ENCODE measurements around the gene WDR90. TPM values are rescaled to one million over a fixed set of nuclear protein-coding genes. Genes with fewer than 3 reads are reported as not detected.

Gene WDR90
- total and polyA plus RNA-seq, 2 experiments from 2014 or later = 8.2 to 16.5 TPM

DNA sequence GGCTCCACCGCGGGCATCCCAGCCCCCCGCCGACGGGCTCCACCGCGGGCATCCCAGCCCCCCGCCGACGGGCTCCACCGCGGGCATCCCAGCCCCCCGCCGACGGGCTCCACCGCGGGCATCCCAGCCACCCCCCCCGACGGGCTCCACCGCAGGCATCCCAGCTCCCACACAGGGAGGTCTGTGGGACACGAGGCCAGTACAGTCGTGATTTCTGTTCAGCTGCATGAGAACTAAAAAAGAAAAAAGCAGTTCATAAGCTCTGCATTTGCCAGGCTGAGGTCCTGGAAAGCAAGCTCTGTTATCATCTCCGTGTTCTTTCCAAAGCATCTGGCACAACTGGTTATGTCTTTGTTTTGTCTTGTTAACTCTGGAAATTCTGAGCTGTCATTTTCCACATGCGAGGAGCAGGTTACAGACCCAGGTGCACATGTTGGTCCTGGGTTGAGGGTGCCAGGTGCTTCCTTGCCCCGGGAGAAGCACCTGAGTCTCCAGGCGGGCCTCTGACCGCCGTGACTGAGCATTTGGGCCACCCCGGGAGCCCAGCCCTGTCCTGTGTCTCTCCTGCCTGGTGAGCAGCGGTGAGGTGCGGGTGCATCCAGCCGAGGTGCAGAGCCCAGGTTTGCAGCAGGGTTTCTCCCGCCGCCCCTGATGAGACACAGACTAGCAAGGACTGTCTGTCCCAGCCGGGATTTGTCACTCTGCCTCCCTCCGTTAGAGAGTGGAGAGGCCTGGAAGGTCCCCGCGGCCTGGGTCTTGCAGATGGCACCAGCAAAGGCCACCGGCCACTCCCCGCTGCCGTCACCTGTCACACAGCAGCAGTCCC, 28.3 kb upstream of the WDR90 start:
- H3K9ac ChIP-seq = no peak overlapping the region
- in situ Hi-C loops (cut with MboI) = no loop called here
- no peaks in the 10 kb centered on the region for H3F3A ChIP-seq (ENCODE audit: insufficient read depth)
- no peaks in the 10 kb centered on the region for H3K4me1 ChIP-seq (ENCODE audit: insufficient read depth)
- H2AFZ ChIP-seq = no peak overlapping the region
- H3K4me2 ChIP-seq (ENCODE audit: unreplicated experiment) = no peak overlapping the region
- no peak overlapping the region for H3K4me3 ChIP-seq
- no peak for DNase-seq
- TF ChIP-seq EZH2 (IDR thresholded peaks at IDR 0.05; ENCODE audit: insufficient read depth, poor library complexity, severe bottlenecking) (no peak), EZH2phosphoT487 (IDR thresholded peaks at IDR 0.05; ENCODE audit: insufficient read depth, low read depth) (no peak)
- peaks cover 5% of the 10 kb centered on the region; the same call in 1 of the 2 replicates for H3K79me2 ChIP-seq (ENCODE audit: insufficient read depth)
- no peaks in the 10 kb centered on the region for H4K20me1 ChIP-seq (ENCODE audit: insufficient read depth)
- H3K9me3 ChIP-seq (ENCODE audit: low read depth) = no peaks in the 10 kb centered on the region
- H3K9me2 ChIP-seq (ENCODE audit: insufficient read depth) = no peaks in the 10 kb centered on the region
- H3K27ac ChIP-seq = no peak overlapping the region
- 86 to 89% methylated on average over 22 to 41 of the region's 41 CpGs for WGBS, 2 experiments (ENCODE audit: low coverage in 1 of 2, low lambda C conversion rate in 2 of 2, missing lambda C conversion rate in 2 of 2)
- H3K27me3 ChIP-seq (replicated peaks; ENCODE audit: insufficient read depth) = no peaks in the 10 kb centered on the region
- no peaks in the 10 kb centered on the region for H3K36me3 ChIP-seq (ENCODE audit: low read depth)

DNA sequence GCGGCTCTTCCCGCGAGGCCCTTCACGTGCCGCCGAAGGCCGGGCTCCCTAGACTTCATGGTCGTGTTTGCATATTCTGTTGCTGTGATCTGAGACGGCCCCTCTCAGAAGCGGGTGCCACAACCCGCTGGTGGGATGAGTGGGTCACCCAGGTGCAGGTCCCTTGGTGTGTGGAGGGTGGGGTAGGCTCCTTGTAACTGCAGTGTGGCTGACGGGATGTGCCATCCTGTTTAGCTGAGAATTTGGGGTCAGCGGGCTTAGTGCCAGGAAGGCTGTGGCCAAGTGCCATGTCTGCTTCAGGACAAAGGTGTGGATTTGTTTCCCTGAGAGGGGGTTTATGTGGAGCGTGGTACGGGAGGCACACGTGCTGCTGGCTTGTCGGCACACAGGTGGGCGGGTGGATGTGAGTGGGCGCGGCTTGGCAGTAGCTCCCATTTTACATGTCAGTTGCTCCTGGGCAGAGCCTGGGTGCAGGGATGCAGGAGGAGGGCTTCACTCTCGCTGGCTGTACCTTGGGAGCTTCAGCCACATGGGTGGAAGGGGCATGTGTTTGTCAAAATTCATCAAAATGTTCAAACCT, 27.5 kb upstream of the WDR90 start:
- no peaks in the 10 kb centered on the region for H3K27me3 ChIP-seq (replicated peaks; ENCODE audit: insufficient read depth)
- no peaks in the 10 kb centered on the region for H3K9me2 ChIP-seq (ENCODE audit: insufficient read depth)
- TF ChIP-seq EZH2phosphoT487 (IDR thresholded peaks at IDR 0.05; ENCODE audit: insufficient read depth, low read depth) = no peak
- no peak for TF ChIP-seq EZH2 (IDR thresholded peaks at IDR 0.05; ENCODE audit: insufficient read depth, poor library complexity, severe bottlenecking)
- no peak overlapping the region for H3K27ac ChIP-seq
- no peak overlapping the region for H2AFZ ChIP-seq
- peaks cover 5% of the 10 kb centered on the region; the same call in 1 of the 2 replicates for H3K79me2 ChIP-seq (ENCODE audit: insufficient read depth)
- in situ Hi-C loops (cut with MboI) = no loop called here
- no peak overlapping the region for H3K9ac ChIP-seq
- H3K4me3 ChIP-seq = no peak overlapping the region
- no peaks in the 10 kb centered on the region for H3K36me3 ChIP-seq (ENCODE audit: low read depth)
- 96 to 97% methylated on average over 21 of the region's 21 CpGs for WGBS, 2 experiments (ENCODE audit: low coverage in 1 of 2, low lambda C conversion rate in 2 of 2, missing lambda C conversion rate in 2 of 2)
- no peak overlapping the region for H3K4me2 ChIP-seq (ENCODE audit: unreplicated experiment)
- peaks cover 5% of the 10 kb centered on the region; the same call in 1 of the 2 replicates for H3K4me1 ChIP-seq (ENCODE audit: insufficient read depth)
- no peak for DNase-seq
- no peaks in the 10 kb centered on the region for H3K9me3 ChIP-seq (ENCODE audit: low read depth)
- H4K20me1 ChIP-seq (ENCODE audit: insufficient read depth) = no peaks in the 10 kb centered on the region
- 0 out of 2 replicates have a peak, but pooled peaks cover 4% of the 10 kb centered on the region for H3F3A ChIP-seq (ENCODE audit: insufficient read depth)

DNA sequence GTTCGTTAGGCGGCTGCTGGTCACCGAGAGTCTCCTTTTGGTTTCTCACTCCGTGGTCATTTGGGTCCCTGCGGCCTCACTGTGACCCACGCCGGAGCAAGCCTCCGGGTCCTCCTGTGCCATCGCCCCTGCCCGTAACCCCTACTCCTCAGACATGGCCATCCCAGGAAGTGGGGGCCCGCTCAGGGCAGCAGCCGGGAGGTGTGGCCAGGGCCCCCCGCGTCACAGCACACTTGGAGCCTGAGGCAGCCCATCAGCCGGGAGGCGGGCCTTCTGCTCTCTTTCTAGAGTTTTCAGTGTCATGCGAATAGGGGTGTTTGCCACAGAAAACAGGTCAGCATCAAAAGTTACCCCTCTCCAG, 26.3 kb upstream of the WDR90 start:
- H3K27me3 ChIP-seq (replicated peaks; ENCODE audit: insufficient read depth) = no peaks in the 10 kb centered on the region
- no peak for DNase-seq
- in situ Hi-C loops (cut with MboI) = no loop called here
- no peaks in the 10 kb centered on the region for H3K9me3 ChIP-seq (ENCODE audit: low read depth)
- H3K79me2 ChIP-seq (ENCODE audit: insufficient read depth) = peaks cover 5% of the 10 kb centered on the region; the same call in 1 of the 2 replicates
- H2AFZ ChIP-seq = no peak overlapping the region
- 0 out of 2 replicates have a peak, but pooled peaks cover 4% of the 10 kb centered on the region for H3F3A ChIP-seq (ENCODE audit: insufficient read depth)
- no peak for TF ChIP-seq EZH2 (IDR thresholded peaks at IDR 0.05; ENCODE audit: insufficient read depth, poor library complexity, severe bottlenecking)
- TF ChIP-seq EZH2phosphoT487 (IDR thresholded peaks at IDR 0.05; ENCODE audit: insufficient read depth, low read depth) = no peak
- no peak overlapping the region for H3K9ac ChIP-seq
- H3K4me1 ChIP-seq (ENCODE audit: insufficient read depth) = peaks cover 12% of the 10 kb centered on the region
- H3K9me2 ChIP-seq (ENCODE audit: insufficient read depth) = no peaks in the 10 kb centered on the region
- no peaks in the 10 kb centered on the region for H4K20me1 ChIP-seq (ENCODE audit: insufficient read depth)
- no peak overlapping the region for H3K27ac ChIP-seq
- H3K4me2 ChIP-seq (ENCODE audit: unreplicated experiment) = no peak overlapping the region
- WGBS, 2 experiments (ENCODE audit: low coverage in 1 of 2, low lambda C conversion rate in 2 of 2, missing lambda C conversion rate in 2 of 2) = 94 to 96% methylated on average over 17 of the region's 17 CpGs
- H3K4me3 ChIP-seq = no peak overlapping the region
- no peaks in the 10 kb centered on the region for H3K36me3 ChIP-seq (ENCODE audit: low read depth)

DNA sequence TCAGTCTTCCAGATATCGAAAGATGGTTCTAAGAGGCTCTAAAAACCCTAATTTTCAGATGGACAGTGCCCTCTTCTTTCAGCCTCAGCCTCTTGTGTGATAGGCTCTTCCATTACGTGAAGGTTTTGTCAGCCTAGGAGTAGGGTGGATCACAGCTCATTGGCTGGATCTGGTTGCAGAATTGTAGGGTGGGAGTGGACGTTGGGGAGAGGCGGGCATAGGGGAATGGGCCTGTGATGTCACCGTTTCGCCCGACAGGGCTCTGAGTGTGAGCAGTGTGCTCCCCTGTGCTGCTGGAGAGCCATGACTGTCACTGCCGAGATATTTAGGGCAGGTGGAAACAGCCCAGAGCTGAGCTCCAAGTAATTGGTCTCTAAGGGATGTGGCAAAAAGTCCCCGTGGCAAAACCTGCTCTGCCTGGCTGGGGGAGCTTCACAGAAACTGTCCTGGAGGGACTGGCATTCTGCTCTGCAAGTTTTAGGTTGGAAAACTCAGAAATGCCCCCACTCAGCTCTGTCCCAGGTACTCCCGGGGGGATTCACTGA, 24.6 kb upstream of the WDR90 start:
- H2AFZ ChIP-seq = no peak overlapping the region
- H4K20me1 ChIP-seq (ENCODE audit: insufficient read depth) = no peaks in the 10 kb centered on the region
- no peaks in the 10 kb centered on the region for H3K27me3 ChIP-seq (replicated peaks; ENCODE audit: insufficient read depth)
- no peaks in the 10 kb centered on the region for H3K9me3 ChIP-seq (ENCODE audit: low read depth)
- H3K4me3 ChIP-seq = no peak overlapping the region
- H3F3A ChIP-seq (ENCODE audit: insufficient read depth) = 0 out of 2 replicates have a peak, but pooled peaks cover 4% of the 10 kb centered on the region
- no peak for DNase-seq
- TF ChIP-seq EZH2phosphoT487 (IDR thresholded peaks at IDR 0.05; ENCODE audit: insufficient read depth, low read depth) (no peak), EZH2 (IDR thresholded peaks at IDR 0.05; ENCODE audit: insufficient read depth, poor library complexity, severe bottlenecking) (no peak)
- H3K36me3 ChIP-seq (ENCODE audit: low read depth) = no peaks in the 10 kb centered on the region
- H3K27ac ChIP-seq = no peak overlapping the region
- H3K79me2 ChIP-seq (ENCODE audit: insufficient read depth) = peaks cover 5% of the 10 kb centered on the region; the same call in 1 of the 2 replicates
- 81 to 83% methylated on average over 10 of the region's 10 CpGs for WGBS, 2 experiments (ENCODE audit: low coverage in 1 of 2, low lambda C conversion rate in 2 of 2, missing lambda C conversion rate in 2 of 2)
- no peak overlapping the region for H3K4me2 ChIP-seq (ENCODE audit: unreplicated experiment)
- H3K9me2 ChIP-seq (ENCODE audit: insufficient read depth) = no peaks in the 10 kb centered on the region
- in situ Hi-C loops (cut with MboI) = no loop called here
- H3K4me1 ChIP-seq (ENCODE audit: insufficient read depth) = peaks cover 12% of the 10 kb centered on the region
- no peak overlapping the region for H3K9ac ChIP-seq

Measured in GM23248 (cell line).